SHP77 treated with DMSO at 0.1 percent for 48 hours (cell line): ENCODE results near the gene STX11.

Source experiments
- DNase-seq: peaks from one replicate; lab custom pipeline; 2025; lab: John Stamatoyannopoulos, UW

Gene STX11

DNA sequence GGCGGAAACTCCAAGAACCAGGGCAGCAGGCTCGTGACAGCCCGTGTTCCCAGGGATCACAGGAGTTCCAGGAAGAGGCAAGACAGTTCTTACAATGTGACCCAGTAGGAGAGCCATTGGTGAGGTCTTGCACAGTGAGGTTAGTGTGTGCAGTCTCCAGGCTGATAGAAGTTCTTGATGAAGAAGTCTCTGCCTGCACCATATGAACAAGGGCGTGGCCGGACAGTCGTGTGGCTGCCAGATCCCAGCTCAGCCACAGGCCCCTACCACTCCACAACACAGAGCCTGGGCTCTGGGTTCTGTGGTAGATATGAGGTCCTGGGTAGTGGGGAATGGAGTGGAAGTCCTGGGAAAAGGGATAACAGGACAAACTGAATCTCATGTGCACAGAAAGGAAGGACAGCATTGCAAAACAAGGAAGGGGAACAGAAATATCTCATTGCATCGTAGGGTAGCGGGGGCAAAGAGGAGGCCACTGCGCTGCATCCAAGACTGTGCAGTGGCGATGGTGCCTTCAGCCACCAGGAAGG, 65.2 kb downstream of the STX11 start:
- DNase-seq: no peak

DNA sequence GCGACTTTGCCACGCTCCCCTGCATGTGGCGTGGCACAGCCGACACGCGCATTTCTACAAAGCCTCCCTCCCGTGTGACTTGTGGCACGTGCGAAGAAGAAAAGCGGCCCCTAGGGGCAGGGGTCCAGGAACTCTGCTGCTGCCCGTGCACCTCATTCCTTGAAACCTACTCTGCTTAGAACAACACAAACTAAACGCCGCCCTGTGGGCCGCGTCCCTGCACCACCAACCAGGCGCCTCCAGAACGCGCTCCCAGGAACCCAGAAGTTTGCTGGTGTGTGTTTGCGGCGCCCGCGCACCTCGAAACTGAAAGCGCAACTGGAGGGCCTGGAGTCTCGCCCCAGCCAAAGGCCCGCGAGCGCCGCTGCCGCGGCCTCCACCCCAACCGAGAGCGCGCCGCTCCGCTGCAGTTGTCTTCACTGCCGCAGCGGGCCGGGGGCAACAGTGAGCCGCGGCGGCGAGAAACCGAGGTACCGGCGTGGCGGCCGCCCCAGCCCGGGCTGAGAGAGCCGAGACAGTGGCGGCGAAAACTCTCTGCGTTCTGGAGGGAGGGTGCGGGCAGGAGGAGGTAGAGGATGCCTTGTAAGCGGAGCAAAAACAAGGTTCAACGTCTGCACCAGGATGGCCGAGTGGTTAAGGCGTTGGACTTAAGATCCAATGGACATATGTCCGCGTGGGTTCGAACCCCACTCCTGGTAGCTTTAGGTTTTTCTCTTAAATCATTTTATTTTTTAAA, 65.8 kb downstream of the STX11 start:
- DNase-seq: peak; percentile 96

DNA sequence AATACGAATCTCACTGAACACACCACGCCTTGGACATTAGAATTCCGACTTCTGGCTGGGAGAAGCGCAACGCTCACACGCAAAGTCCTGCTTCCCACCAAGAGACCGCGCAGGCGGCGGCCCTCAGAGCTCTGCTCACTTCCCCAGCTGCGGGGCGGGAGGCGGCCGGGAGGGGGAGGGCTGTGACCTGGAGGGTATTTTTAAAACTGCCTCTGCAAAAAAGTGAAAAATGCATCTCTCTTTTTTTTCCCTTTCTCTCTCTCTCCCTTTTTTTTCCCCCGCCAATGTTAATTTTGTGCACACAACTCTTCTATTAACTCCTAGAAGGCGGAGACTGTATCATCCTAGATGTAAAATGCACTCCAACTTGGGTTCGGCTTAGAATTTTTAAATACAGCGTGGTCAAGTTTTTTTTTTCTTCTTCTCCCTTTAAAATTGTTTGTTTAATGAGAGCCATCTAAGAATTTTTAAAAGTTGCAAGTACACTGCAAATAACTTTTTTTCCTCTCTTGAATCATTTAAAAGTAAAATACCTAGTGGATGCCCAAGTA, 66.4 kb downstream of the STX11 start:
- no peak for DNase-seq

DNA sequence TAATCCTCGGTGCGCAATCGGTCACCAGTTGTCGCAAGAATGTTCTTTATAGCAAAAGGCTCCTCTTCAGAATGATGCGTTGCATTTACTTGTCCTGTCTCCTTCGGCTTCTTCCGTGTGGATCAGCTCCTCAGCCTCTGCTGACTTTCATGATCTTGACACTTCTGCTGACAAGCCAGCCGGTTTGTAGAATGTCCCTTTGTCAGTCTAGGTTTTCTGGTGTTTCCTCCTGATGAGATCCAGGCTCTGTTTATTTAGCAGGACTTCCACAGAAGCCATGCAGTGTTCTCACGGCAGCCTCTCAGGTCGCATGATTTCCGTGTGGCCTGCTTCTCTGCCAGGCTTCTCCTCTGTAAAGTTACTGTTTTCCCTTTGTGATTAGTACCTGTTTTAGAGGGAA, 66.9 kb downstream of the STX11 start:
- no peak for DNase-seq

DNA sequence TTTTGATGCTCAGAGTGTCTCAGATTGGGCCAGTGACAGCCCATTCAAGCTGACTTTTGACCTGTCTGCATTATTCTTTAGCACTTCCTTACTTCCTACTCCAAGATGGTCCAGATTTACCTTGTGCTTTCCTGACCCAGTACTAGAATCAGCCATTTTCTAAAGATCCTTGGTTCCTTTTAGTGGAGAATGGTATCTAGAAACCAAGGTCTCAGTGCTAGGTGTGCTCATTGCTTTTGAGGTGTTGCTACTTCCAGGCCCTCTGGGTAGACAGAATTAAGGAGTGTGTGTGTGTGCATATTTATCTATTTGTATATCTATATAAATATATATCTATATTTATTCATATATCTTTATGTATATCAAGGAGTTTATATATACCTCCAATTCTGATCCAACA, 67.5 kb downstream of the STX11 start:
- DNase-seq: no peak

DNA sequence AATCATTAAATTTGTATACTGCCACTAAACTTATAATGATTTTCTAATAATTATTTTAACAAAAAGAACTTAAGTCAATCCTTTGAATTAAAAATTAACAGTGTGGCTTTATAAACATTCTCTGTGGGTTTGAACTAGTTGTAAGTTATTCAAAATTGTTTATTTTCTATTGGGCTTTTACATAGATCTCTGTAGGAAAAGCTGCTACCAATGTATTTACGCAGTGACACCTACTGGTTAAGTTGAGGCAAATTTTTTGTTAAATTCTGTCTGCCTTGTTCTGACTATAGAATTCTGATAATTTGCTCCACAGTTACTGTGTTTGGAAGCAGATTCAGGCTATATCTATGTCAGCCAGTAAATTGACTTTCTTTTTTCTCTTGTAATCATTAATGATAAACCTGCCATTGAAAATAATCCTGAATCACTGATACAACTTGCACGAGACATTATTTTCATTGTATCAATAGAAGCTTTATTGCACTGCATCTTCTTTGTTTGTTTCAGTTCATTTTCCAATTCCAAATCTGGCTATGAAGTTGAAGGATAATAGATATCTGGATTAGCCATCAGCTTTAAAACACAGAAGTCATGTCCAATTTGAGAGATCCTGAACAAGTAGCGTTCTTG, 68.9 kb downstream of the STX11 start:
- DNase-seq: peak; percentile 11

DNA sequence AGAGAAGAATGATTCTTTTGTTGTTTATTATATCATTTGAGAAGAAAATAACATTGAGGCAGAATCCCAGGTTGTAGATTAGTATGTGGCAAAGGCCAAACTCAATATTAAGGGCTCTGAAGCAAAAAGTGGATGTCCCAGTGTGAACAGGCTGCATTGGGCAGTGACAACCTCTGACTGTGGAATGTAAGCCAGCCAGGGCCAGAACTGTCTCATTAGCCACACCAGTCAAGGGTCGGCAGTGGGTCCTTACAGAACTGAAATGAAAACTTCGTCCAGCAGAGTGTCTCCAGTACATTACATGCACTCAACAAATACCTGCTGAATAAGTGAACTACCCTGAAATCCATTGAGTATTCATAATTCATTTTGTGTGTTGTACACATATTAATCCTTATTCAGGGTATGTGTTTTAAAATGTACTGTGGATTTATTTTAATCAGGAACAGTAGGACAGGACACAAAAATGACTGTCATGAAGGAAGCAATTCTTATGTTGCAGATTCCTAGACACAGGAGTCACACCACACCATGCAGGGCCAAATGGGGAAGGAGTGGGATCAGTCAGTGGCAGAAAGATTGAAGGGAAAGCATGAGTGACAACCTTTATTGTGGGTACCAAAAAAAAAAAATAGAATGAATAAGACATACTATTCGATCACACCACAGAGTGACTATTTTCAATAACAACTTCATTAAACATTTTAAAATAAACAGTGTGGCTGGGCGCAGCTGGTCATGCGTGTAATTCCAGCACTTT, 69.9 kb downstream of the STX11 start:
- no peak for DNase-seq

DNA sequence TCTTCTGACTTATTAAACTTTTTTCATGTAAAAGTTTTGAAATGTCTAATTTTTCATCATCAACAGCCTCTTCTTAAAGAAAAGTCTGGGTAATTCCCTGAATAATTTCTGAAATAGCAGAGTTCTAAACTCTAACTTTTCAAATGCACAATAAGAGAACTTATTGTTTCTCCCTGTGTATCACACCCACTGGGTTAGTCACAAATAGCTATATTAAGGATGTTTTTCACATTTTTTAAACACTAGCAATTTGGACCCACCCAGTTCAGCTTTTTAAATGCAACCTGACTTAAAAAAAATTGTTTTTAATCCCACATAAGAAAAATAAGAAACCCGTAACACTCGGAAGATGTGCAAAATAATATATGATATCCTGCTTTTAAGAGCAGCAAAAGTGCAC, 73.4 kb downstream of the STX11 start:
- no peak for DNase-seq

DNA sequence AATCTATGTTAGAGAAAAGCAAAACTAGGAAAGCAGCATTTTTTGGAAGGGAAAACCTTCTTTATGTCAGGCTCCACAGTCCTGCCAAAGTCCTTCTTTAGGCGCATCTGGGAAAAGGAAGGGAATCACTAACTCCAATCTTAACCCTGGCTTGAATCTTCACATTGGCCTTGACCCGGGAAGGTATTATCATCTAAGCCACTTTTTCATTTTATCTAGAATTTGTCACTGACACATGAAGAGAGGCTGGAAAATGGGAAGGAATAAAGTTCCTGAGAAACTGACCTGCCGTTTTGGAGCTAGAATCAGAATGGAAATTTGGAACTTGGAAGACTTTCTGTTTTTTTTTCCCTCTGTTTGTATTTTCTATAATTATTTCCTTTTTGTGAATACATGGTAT, 81.4 kb downstream of the STX11 start:
- no peak for DNase-seq

DNA sequence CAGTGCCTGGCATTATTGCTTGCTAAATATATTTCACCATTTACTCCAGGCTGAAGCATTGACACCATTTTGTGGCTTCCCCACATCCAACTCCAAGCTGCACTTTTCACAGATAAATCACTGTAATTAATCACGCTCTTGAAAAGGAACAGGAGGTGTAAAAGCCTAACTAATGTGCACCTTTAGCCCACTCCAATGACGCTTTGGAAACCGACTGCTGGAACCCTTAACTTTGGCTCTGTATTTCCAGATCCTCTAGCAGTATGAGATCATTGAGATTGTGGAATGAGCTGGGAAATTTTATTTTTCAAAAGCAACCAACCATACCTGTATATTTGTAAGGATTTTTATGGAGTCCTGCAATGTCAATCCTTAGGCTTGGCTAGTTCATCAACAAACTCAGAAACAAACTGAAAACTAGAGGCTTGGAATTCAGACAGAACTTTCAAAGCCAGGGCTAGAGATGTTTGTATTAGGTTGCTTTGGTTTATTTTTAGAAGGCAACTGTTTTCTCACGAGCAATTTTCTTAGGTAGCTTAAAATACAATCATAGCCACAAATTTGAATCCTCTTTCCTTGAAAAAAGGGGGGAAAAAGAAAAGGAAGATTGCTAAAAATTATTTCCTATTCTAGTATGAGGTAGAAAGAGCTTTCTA, 82.0 kb downstream of the STX11 start:
- no peak for DNase-seq

DNA sequence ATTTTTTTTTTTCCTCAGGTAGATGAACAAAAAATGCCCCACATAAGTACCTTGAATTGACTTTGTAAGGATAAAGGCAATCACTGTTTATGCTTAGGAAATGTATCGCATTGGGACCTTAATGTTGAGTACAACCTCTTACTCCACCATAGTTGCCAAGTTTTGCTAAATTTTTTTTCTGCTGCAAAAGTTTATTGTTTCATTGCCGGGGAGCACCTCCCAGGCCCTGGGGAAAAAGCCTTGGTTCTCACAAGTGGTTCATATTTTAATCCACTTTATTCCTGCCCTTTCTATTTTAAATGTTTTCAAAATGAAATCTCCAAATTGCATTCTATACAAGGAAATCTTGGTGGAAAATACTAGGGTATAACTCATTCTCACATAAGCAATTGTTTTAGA, 82.5 kb downstream of the STX11 start:
- DNase-seq: no peak

DNA sequence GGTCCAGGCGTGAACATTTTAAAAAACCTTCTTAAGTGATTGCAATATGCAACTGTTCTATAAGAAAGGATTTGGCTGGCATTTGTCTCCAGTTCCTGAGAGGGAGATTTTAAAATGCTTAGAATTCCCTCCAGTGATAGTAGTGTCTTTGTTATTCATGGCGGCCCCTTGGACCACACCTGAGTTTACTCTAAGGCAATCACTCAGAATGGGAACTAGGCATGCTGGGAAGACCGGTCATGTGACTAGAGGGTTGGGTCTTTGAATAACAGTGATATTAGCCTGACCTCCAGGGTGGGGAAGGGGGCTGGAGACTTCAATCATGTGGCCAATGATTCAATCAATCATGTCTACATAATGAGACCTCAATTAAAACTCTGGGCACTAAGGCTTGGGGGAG, 84.1 kb downstream of the STX11 start:
- no peak for DNase-seq

DNA sequence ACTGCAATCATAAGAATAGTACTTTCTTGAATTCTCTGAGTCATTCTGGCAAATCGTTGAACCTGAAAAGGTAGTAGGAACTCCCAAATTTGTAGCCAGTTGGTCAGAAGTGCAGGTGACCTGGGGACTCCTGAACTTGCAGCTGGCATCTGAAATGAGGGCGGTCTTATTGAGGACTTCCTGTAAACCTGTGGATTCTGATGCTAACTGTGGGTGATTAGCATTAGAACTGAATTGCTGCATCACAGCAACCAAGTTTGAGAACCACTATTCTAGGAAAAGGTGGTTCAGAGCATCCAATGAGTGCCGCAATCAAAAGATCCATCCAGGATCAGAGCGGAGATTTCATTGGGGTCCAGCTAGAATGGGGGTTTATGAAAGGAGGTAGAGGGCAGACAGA, 84.6 kb downstream of the STX11 start:
- DNase-seq: no peak
